GM12875 (cell line): ENCODE data around the gene PGAP1.
"Not testable (repeated sequence)": the region's sequence is repeated elsewhere in the genome, so short reads cannot be mapped to it uniquely, and the experiment has no call there.

ENCODE experiments used
- H3K4me3 ChIP-seq: one replicate; pipeline ENCODE4 v1.5.1; 2011; ENCODE audit warnings: low read depth, low read length, control low read depth
- TF ChIP-seq, protein P1 (sequence below): IDR thresholded peaks from 2 replicates; pipeline ENCODE4 v1.5.1; 2011; ENCODE audit warnings: low read depth, mild to moderate bottlenecking, control low read depth, inconsistent platforms, low read length, moderate library complexity, borderline replicate concordance; ENCODE audit not compliant: insufficient read depth

Gene PGAP1

DNA sequence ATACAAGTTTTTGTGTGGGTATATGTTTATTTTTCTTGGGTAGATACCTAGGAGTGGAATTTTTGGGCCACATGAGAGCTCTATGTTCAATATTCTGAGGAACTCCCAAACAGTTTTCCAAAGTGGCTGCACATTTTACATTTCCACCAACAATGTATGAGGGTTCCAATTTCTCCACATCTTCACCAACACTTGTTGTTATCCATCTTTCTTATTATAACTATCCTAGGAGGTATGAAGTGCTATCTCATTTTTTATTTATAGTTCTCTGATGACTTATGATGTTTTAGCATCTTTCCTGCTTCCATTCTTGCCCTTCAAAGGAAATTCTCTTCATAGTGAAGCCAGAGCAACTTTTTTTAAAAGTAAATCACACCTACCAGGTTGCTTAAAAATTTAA is 8.7 kb downstream of the PGAP1 start:
- TF ChIP-seq, protein P1, sequence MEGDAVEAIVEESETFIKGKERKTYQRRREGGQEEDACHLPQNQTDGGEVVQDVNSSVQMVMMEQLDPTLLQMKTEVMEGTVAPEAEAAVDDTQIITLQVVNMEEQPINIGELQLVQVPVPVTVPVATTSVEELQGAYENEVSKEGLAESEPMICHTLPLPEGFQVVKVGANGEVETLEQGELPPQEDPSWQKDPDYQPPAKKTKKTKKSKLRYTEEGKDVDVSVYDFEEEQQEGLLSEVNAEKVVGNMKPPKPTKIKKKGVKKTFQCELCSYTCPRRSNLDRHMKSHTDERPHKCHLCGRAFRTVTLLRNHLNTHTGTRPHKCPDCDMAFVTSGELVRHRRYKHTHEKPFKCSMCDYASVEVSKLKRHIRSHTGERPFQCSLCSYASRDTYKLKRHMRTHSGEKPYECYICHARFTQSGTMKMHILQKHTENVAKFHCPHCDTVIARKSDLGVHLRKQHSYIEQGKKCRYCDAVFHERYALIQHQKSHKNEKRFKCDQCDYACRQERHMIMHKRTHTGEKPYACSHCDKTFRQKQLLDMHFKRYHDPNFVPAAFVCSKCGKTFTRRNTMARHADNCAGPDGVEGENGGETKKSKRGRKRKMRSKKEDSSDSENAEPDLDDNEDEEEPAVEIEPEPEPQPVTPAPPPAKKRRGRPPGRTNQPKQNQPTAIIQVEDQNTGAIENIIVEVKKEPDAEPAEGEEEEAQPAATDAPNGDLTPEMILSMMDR: no peak
- no peak overlapping the region for H3K4me3 ChIP-seq

DNA sequence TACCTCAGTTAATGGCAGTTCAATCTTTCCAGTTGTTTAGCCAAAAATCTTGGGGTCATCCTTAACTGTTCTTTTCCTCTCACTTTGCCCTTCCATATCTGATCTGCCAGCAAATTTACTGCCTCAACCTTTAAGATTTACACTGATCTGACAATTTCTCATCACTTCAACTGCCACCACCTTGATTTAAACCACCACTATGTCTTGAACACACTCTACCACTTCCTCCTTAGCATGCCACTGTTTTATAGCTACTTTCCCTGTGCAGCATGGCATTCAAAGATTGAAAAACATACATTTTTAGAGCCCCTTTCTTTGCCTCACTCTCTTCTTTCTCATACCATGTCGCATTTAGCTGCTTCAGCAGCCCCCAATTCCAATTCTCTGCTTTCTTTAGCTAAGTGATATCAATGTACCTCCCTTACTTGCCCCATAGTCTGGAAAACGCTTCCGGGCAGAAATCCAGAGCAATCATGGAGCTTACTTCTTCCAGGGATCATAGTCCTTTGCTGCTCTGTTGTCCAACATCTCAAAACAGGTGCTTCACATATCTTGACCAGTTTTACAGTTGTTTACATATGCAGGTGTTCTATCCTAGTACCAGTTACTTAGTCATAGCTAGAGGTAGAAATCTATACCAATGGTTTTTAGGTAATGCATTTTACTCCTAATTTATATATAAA is 10.9 kb downstream of the PGAP1 start:
- no peak overlapping the region for H3K4me3 ChIP-seq
- TF ChIP-seq, protein P1: no peak

DNA sequence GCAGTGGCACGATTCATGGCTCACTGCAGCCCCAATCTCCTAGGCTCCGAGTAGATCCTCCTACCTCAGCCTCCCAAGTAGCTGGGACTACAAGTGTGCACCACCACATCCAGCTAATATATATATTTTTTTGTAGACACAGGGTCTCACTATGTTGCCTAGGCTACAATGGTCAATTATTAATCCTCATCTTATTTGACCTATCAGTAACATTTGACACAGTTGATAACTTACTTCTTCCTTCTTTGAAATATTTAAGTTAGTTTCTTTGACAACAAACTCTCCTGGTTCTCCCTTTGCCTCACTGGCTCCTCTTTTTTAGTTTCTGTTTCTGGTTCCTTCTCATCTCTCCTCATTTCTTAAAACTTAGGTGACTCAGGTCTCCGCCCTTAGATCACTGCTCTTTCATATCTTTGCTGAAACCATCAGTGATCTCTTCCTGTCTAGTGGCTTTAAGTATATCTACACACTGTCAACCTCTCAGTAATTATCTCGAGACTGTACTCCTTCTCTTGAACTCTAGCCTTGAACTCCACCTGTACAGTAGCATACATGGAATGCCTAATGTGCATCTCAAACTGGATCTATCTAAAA is 11.5 kb downstream of the PGAP1 start:
- no peak overlapping the region for H3K4me3 ChIP-seq
- TF ChIP-seq, protein P1: no peak

DNA sequence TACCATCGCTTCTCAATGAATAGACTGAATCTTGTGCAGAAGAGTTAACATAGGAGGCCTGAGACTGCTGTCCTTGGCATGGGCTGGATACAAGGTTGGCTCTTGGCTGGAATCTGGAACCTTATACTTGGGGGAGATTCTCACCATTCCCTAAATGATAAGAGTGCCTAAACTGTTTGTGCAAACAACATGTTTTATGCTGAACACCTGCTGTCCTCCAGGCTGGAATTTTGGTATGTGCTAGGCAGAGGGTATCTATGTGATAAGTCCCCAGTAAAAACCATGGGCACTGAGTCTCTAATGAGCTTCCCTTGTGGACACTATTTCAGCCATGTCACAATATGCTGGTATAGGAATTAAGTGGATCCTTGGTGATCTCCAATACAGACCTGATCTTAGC is 12.8 kb downstream of the PGAP1 start:
- TF ChIP-seq, protein P1: no peak

DNA sequence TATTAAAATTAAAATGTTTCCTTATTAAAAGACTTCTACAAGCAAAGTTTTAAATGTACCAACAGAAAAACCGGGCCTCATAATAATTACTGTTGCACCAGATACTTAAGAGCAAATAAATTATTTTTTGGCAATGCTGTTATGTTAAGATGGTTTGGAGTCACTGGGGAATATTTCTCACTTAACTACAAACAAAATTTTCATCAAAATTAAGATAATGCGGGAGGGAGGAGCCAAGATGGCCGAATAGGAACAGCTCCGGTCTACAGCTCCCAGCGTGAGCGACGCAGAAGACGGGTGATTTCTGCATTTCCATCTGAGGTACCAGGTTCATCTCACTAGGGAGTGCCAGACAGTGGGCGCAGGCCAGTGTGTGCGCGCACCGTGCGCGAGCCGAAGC is 21.1 kb downstream of the PGAP1 start:
- H3K4me3 ChIP-seq: not testable (repeated sequence)

More for the DNA sequence above, 12.8 kb downstream of the PGAP1 start:
- no peak overlapping the region for H3K4me3 ChIP-seq

DNA sequence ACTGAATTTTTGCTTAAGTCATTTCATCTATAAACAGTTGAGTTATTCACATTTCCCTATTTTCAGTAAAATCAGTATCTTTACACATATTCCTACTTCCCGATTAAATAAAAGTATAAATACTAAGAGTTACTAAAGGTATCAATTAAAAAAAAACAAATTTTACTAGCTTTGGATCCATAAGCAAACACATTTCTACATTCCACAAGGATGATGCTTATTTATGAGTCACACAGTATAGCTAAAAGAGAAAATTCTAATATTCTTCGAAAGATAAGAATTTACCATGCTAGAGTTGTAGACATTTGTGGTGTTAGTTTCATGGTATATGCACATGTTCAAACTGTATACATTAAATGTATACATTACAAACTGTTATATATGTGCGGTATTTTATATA is 23.7 kb downstream of the PGAP1 start:
- TF ChIP-seq, protein P1: no peak

DNA sequence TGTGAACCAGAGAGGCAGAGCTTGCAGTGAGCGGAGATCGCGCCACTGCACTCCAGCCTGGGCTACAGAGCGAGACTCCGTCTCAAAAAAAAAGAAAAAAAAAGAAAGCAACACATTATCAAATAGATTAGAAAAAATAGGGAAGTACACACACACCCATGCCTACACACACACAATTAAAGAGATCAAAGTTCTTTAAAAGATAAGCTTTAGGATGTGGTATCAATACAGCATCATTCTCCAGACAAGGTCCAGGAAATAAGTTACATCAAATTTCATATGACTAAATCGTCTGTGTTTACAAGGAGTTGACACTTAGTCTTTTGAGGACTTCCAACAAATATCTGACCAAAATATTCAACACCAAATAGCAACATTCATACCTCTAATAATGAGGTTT is 25.7 kb downstream of the PGAP1 start:
- TF ChIP-seq, protein P1: no peak
- H3K4me3 ChIP-seq: no peak overlapping the region

More for the DNA sequence above, 23.7 kb downstream of the PGAP1 start:
- H3K4me3 ChIP-seq: no peak overlapping the region

DNA sequence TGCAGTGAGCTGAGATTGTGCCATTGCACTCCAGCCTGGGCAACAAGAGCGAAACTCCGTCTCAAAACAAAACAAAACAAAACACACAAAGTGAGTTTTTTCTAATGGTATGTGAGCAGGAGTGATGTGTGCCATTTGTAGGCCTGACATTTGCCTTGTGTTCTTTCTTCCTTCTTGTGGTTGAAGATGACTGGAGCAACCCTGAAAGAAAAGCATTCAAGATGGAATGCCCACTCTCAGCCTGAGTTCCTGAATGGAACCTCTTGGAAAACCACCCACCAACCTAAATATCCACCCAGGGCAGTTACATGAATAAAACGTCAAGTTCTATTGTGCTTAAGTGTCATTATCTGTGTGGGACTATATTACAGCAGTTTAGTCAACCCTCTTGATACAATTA is 26.5 kb downstream of the PGAP1 start:
- H3K4me3 ChIP-seq: no peak overlapping the region
- TF ChIP-seq, protein P1: no peak
